ENCODE data around the gene CYP1B1.
"Not testable (repeated sequence)": the region's sequence is repeated elsewhere in the genome, so short reads cannot be mapped to it uniquely, and the experiment has no call there.

CYP1B1 gene

DNA sequence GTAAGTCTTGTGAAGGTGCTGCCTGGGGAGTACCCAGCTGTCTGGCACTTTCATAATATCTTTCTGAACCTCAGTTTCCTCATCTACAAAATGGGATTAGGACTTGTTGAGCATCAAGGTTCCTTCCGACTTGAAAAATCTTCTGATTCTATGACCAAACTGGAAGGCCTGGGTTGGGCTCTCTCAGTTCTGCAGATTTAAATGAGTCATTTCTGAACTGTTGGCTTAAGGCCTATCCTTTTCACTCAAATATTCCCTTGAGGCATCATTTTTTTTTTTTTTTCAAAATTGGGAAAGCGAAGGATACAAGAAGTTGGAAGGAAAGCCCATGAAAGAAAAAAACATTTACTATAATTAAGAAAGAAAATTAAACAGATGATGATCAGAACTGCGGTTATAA lies 40.8 kb upstream of the CYP1B1 start:
- DNase-seq (ENCODE audit: low read depth) = no peak
- H3K4me3 ChIP-seq (ENCODE audit: low read depth, low read length) = no peak overlapping the region
- TF ChIP-seq, protein P1, sequence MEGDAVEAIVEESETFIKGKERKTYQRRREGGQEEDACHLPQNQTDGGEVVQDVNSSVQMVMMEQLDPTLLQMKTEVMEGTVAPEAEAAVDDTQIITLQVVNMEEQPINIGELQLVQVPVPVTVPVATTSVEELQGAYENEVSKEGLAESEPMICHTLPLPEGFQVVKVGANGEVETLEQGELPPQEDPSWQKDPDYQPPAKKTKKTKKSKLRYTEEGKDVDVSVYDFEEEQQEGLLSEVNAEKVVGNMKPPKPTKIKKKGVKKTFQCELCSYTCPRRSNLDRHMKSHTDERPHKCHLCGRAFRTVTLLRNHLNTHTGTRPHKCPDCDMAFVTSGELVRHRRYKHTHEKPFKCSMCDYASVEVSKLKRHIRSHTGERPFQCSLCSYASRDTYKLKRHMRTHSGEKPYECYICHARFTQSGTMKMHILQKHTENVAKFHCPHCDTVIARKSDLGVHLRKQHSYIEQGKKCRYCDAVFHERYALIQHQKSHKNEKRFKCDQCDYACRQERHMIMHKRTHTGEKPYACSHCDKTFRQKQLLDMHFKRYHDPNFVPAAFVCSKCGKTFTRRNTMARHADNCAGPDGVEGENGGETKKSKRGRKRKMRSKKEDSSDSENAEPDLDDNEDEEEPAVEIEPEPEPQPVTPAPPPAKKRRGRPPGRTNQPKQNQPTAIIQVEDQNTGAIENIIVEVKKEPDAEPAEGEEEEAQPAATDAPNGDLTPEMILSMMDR (IDR thresholded peaks at IDR 0.05; ENCODE audit: low read depth, low read length, missing control alignments) = no peak

DNA sequence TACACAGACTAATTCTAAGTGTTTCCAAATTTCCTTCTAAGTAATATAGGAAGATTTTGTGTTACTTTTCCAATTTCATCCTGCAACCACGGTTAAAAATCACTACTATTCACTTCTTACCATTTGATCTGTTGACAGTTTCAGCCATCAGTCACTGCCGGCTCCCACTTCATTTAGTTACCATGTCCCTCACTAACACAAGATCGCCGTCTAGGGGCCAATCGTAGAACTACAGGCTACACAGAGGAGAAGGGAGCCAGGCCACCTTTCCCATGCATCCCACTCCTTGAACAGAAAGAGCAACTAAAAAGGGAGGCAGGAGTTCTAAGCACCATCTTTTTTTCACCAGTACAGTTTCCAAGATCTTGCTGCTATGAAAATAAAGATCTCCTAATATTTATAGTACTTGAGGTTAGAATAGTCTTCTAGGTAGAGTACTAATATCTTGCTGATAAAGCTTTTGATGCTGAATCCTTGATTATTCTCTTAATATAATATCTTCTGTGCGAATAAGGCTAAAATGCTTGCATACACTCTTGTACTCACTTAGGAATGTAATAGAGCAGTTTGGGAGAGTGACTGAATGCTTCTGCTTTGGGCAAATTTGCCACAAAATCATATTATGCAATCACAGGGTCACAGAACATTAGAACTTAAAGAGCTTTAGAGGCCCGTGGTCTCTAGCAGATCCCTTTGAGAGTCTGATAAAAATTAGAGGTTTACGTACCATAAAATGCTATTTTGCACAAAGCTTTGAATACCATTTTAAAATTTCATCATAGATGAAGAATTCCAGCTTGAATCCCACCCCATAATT lies 39.5 kb upstream of the CYP1B1 start:
- H3K4me3 ChIP-seq (ENCODE audit: low read depth, low read length) = no peak overlapping the region
- DNase-seq (ENCODE audit: low read depth) = peak; percentile 33
- TF ChIP-seq, protein P1 (IDR thresholded peaks at IDR 0.05; ENCODE audit: low read depth, low read length, missing control alignments) = peak; percentile 97

DNA sequence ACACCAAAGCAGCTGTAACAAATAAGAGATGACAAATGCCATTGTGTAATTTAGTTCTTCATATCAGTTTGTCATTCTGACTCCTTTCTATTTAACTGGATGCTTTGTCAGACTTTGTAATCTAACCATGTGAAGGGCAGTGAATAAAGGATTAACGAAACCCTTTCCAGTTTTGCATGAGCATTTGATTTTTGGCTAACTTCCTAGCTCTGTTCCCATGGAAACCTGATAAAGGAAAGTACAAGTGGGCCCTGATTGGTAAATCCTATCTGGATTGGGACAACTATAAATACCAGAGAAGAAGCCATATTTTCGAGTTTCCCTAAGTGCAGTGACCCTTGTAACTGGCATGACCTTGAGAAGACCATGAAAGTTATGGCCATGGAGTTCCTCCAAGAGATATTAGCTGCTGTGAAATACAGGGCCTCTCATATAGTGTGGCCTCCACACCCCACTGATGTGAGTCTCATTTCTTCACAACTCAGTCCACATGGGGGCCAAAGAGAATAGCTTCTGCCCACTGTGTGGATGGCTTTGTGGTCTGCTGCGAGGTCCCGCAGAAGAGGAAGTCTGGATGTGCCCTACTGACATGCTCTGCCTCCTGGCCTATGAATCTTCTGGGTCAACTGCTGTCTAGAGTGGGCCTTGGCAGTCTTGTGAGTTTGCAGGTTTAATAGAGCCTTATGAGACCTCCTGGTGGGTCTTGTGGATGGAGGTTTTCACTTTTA lies 38.2 kb upstream of the CYP1B1 start:
- TF ChIP-seq, protein P1 (IDR thresholded peaks at IDR 0.05; ENCODE audit: low read depth, low read length, missing control alignments) = no peak
- no peak overlapping the region for H3K4me3 ChIP-seq (ENCODE audit: low read depth, low read length)
- DNase-seq (ENCODE audit: low read depth) = no peak

DNA sequence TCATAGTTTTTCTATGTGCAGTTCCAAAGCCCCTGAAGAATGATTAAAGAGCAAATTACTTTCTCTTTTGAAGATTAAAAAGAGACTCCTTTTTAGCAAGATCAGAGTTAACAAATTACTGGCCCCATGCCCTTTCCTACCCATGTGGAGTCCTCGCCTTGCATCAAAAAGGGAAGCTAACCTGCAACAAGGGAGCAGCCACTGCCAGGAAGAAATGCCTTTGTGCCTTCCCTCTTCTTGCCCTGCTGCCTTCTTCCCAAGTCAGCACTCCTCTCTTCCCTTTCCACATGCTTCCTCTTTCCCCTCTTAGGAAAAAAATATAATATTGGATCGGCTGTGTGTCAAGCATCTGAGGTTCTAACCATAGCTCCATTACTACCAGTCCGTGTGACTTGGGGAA lies 37.1 kb upstream of the CYP1B1 start:
- no peak overlapping the region for H3K4me3 ChIP-seq (ENCODE audit: low read depth, low read length)
- TF ChIP-seq, protein P1 (IDR thresholded peaks at IDR 0.05; ENCODE audit: low read depth, low read length, missing control alignments) = no peak
- no peak for DNase-seq (ENCODE audit: low read depth)

DNA sequence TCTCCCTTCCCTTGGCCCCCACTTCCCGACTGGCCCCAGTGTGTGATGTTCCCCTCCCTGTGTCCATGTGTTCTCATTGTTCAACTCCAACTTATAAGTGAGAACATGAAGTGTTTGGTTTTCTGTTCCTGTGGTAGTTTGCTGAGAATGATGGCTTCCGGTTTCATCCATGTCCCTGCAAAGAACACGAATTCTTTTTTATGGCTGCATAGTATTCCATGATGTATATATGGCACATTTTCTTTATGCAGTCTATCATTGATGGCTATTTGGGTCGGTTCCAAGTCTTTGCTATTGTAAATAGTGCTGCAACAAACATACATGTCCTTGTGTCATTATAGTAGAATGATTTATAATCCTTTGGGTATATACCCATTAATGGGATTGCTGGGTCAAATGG lies 35.4 kb upstream of the CYP1B1 start:
- H3K4me3 ChIP-seq (ENCODE audit: low read depth, low read length); DNase-seq (ENCODE audit: low read depth): not testable (repeated sequence)

DNA sequence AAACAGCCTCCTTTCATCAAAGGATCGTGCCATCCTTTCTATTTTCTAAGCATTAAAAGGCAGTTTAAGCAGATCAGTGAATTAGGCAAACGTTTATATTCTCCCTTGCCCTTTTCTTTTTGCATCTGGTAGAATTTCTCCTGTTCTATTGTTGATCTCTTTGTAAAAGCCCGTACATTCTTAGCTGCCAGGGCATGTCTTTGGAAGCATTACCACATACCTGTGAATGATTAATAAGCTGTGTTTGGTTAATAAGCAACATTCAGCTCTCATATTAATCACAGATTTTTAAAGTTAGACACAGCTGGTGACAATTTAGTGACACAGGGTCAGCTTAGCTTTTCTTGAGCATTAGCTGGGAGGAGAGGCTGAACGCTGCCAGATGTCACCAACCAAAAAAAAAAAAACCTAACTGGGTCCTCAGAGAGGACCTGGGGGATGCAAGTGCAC lies 33.8 kb upstream of the CYP1B1 start:
- no peak for DNase-seq (ENCODE audit: low read depth)
- no peak overlapping the region for H3K4me3 ChIP-seq (ENCODE audit: low read depth, low read length)
- TF ChIP-seq, protein P1 (IDR thresholded peaks at IDR 0.05; ENCODE audit: low read depth, low read length, missing control alignments) = no peak

DNA sequence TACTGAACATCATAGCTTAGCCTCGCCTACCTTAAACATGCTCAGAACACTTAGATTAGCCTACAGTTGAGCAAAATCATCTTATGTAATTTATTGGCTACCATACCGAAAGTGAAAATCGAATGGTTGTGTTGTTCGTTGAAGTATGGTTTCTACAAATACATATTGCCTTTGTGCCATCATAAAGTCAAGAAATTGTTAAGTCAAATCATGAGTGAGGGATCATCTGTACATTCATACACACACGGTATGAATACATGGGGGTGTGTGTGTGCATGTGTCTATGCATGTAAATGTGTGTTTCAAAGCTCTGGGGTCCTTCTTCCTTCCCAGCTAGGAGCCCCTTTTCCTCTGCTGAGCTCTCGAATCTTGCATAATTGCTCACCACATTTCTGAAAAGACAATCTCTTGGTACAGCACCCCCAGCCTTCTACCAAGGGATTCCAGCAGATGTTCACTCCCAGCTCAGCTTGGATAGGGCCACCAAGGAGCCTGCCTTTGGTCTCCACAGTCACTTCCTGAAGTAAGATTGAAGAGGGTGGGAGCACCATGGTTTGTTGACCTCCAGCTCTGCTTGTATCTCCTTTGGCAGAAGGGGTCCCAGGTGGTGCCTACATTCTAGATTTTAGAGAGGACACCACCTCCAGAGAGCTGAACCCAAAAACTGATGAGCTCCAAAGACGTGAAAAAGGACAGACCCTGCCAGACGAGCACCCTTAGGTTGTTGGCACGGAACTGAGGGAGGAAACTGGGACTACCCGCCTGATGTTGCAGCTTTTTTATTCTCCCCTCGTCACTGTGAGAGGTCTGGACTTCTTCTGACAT lies 33.2 kb upstream of the CYP1B1 start:
- DNase-seq (ENCODE audit: low read depth) = no peak
- H3K4me3 ChIP-seq (ENCODE audit: low read depth, low read length) = no peak overlapping the region
- TF ChIP-seq, protein P1 (IDR thresholded peaks at IDR 0.05; ENCODE audit: low read depth, low read length, missing control alignments) = no peak
